H1 (cell line): ENCODE results near the gene STARD4. TPM values are rescaled to one million over a fixed set of nuclear protein-coding genes. Genes with fewer than 3 reads are reported as not detected.

ENCODE experiments used
- CTCF ChIA-PET: fragments of 300-600 bp; sonication (Branson Sonifier 250); formaldehyde crosslinking; loops from one replicate; lab custom pipeline; 2021; ENCODE audit not compliant: partially characterized antibody; lab: Charles Lee
- POLR2A ChIA-PET: fragments of 300-600 bp; sonication (Branson Sonifier 250); formaldehyde crosslinking; loops from one replicate; lab custom pipeline; 2021; ENCODE audit warnings: inconsistent platforms; ENCODE audit not compliant: partially characterized antibody; lab: Charles Lee
- DNase-seq, 2 experiments: peaks; one replicate each; pipeline versions ENCODE4 v3.0.0 to v3.0.0-alpha.2; 2010 to 2022; ENCODE audit warnings: low spot score in 2 of 2, low read depth in 1 of 2, mixed read lengths in 1 of 2
- FAIRE-seq: peaks from 2 replicates; lab custom pipeline; 2011; peaks lifted over from hg19 to GRCh38; lab: Jason Lieb, UNC
- H2AFZ ChIP-seq: 2 replicates; pipeline ENCODE4 v1.8.1; 2012; ENCODE audit warnings: low read length, inconsistent platforms
- H2AK5ac ChIP-seq: 2 replicates; pipeline ENCODE4 v1.6.1; 2013; ENCODE audit warnings: low read depth, low read length
- H2BK120ac ChIP-seq: replicated peaks from 2 replicates; pipeline ENCODE3; 2013; ENCODE audit warnings: low read depth, low read length, inconsistent platforms
- H2BK12ac ChIP-seq: 2 replicates; pipeline ENCODE4 v1.6.1; 2013; ENCODE audit warnings: low read depth, low read length
- H2BK15ac ChIP-seq: 2 replicates; pipeline ENCODE4 v1.6.1; 2013; ENCODE audit warnings: low read length
- H2BK20ac ChIP-seq: 2 replicates; pipeline ENCODE4 v1.6.1; 2013; ENCODE audit warnings: low read length
- H2BK5ac ChIP-seq: 2 replicates; pipeline ENCODE4 v1.6.1; 2013; ENCODE audit warnings: low read depth, low read length
- H3K14ac ChIP-seq: 2 replicates; pipeline ENCODE4 v1.6.1; 2013; ENCODE audit warnings: inconsistent platforms; ENCODE audit not compliant: insufficient read length
- H3K18ac ChIP-seq: 2 replicates; pipeline ENCODE4 v1.6.1; 2013; ENCODE audit warnings: low read length; ENCODE audit errors: extremely low read depth
- H3K23ac ChIP-seq: 2 replicates; pipeline ENCODE4 v1.6.1; 2013; ENCODE audit warnings: inconsistent platforms; ENCODE audit not compliant: insufficient read length
- H3K23me2 ChIP-seq: 2 replicates; pipeline ENCODE4 v1.6.1; 2013; ENCODE audit warnings: low read depth, low read length
- H3K27ac ChIP-seq: 2 replicates; pipeline ENCODE4 v1.6.1; 2011; ENCODE audit warnings: low read depth, low read length, inconsistent platforms
- H3K27me3 ChIP-seq, 4 experiments: replicated peaks in 1 of 4; 1 replicate in 1 of 4; 2 replicates in 3 of 4; pipeline versions ENCODE4 v1.6.1 to v1.8.1; 2011 to 2013; ENCODE audit warnings: low read length in 3 of 4, mild to moderate bottlenecking in 3 of 4, inconsistent platforms in 2 of 4, mixed read lengths in 2 of 4, moderate library complexity in 1 of 4; ENCODE audit not compliant: control insufficient read depth in 3 of 4, insufficient read depth in 3 of 4; ENCODE audit errors: extremely low read depth in 1 of 4
- H3K36me3 ChIP-seq, 4 experiments: 2 replicates each; pipeline versions ENCODE4 v1.6.1 to v1.8.1; 2011 to 2013; ENCODE audit warnings: mild to moderate bottlenecking in 4 of 4, low read length in 3 of 4, moderate library complexity in 2 of 4, control low read depth in 1 of 4, inconsistent platforms in 1 of 4; ENCODE audit not compliant: insufficient read depth in 4 of 4, control insufficient read depth in 2 of 4
- H3K4ac ChIP-seq: replicated peaks from 2 replicates; pipeline ENCODE3; 2013; ENCODE audit warnings: low read length, low read depth, mixed read lengths, inconsistent platforms; ENCODE audit not compliant: insufficient read length
- H3K4me1 ChIP-seq, 4 experiments: replicated peaks in 1 of 4; 1 replicate in 1 of 4; 2 replicates in 3 of 4; pipeline versions ENCODE4 v1.6.1 to v1.8.1; 2011 to 2013; ENCODE audit warnings: low read length in 3 of 4, inconsistent platforms in 2 of 4, mixed read lengths in 1 of 4; ENCODE audit not compliant: insufficient read depth in 4 of 4, control insufficient read depth in 3 of 4
- H3K4me2 ChIP-seq, 2 experiments: 2 replicates each; pipeline versions ENCODE4 v1.6.1 to v1.8.1; 2011 to 2013; ENCODE audit warnings: low read depth in 2 of 2, low read length in 2 of 2, control low read depth in 1 of 2, inconsistent platforms in 1 of 2, mild to moderate bottlenecking in 1 of 2; ENCODE audit not compliant: insufficient read depth in 1 of 2
- H3K4me3 ChIP-seq, 4 experiments: fragments of 200-600, 300-600 bp in 1 of 4; sonication (generic), shearing (Covaris generic), sonication (Bioruptor Twin) in 1 of 4; 2 replicates each; pipeline versions ENCODE4 v1.5.1 to v1.8.1; 2011 to 2016; ENCODE audit warnings: low read length in 4 of 4, low read depth in 3 of 4, control low read depth in 2 of 4, inconsistent platforms in 2 of 4, mild to moderate bottlenecking in 2 of 4, mixed read lengths in 1 of 4, moderate library complexity in 1 of 4; ENCODE audit not compliant: insufficient read depth in 2 of 4; ENCODE audit errors: extremely low read depth in 1 of 4
- H3K56ac ChIP-seq: replicated peaks from 2 replicates; pipeline ENCODE3; 2013; ENCODE audit warnings: low read depth, mild to moderate bottlenecking, mixed read lengths, low read length, inconsistent platforms; ENCODE audit not compliant: insufficient read length
- H3K79me1 ChIP-seq: 2 replicates; pipeline ENCODE4 v1.6.1; 2013; ENCODE audit warnings: low read depth, low read length, control low read depth
- H3K79me2 ChIP-seq, 2 experiments: 2 replicates each; pipeline versions ENCODE4 v1.6.1 to v1.8.1; 2012 to 2013; ENCODE audit warnings: low read length in 2 of 2, mild to moderate bottlenecking in 2 of 2, inconsistent platforms in 1 of 2; ENCODE audit not compliant: insufficient read depth in 2 of 2, control insufficient read depth in 1 of 2
- H3K9ac ChIP-seq, 4 experiments: replicated peaks in 1 of 4; 1 replicate in 1 of 4; 2 replicates in 3 of 4; pipeline versions ENCODE4 v1.6.1 to v1.8.1; 2011 to 2013; ENCODE audit warnings: low read depth in 3 of 4, low read length in 3 of 4, control low read depth in 2 of 4, mild to moderate bottlenecking in 2 of 4, moderate library complexity in 2 of 4, inconsistent platforms in 1 of 4; ENCODE audit errors: extremely low read depth in 1 of 4
- H3K9me3 ChIP-seq, 2 experiments: 2 replicates each; pipeline versions ENCODE4 v1.6.1 to v1.8.1; 2012 to 2013; ENCODE audit warnings: mild to moderate bottlenecking in 2 of 2, moderate library complexity in 2 of 2, control low read depth in 1 of 2, inconsistent platforms in 1 of 2, low read depth in 1 of 2, low read length in 1 of 2, mixed read lengths in 1 of 2; ENCODE audit not compliant: insufficient read depth in 2 of 2
- H4K20me1 ChIP-seq, 2 experiments: replicated peaks in 1 of 2; 2 replicates each; pipeline versions ENCODE3 to v1.8.1; 2011 to 2013; ENCODE audit warnings: inconsistent platforms in 2 of 2, low read length in 2 of 2, mild to moderate bottlenecking in 1 of 2; ENCODE audit not compliant: insufficient read depth in 2 of 2, control insufficient read depth in 1 of 2
- H4K5ac ChIP-seq: 2 replicates; pipeline ENCODE4 v1.6.1; 2013; ENCODE audit warnings: low read length, low read depth, mixed read lengths, inconsistent platforms; ENCODE audit not compliant: insufficient read length
- H4K8ac ChIP-seq: 2 replicates; pipeline ENCODE4 v1.8.0; 2013; ENCODE audit warnings: mild to moderate bottlenecking, moderate library complexity, low read length, inconsistent platforms; ENCODE audit not compliant: insufficient read depth; ENCODE audit errors: extremely low read depth
- H4K91ac ChIP-seq: replicated peaks from 2 replicates; pipeline ENCODE3; 2013; ENCODE audit warnings: low read length, mixed read lengths, inconsistent platforms; ENCODE audit not compliant: insufficient read length
- JUND ChIP-seq: IDR thresholded peaks from 2 replicates; pipeline ENCODE4 v1.6.1; 2011; ENCODE audit warnings: mild to moderate bottlenecking, improper control_type of control experiment, low read length
- MAFK ChIP-seq: IDR thresholded peaks from 2 replicates; pipeline ENCODE4 v1.6.1; 2012; ENCODE audit warnings: low read depth, mild to moderate bottlenecking, improper control_type of control experiment, low read length
- WGBS, 2 experiments: shearing (Covaris generic) in 1 of 2; methylation state at CpG; one replicate each; pipeline versions ENCODE4 v1.1.6 to v1.1.7; 2013 to 2015; ENCODE audit warnings: low lambda C conversion rate in 2 of 2, mixed read lengths in 2 of 2, inconsistent platforms in 1 of 2, low coverage in 1 of 2, missing lambda C conversion rate in 1 of 2; ENCODE audit not compliant: insufficient replicate concordance in 2 of 2, insufficient coverage in 1 of 2, insufficient read length in 1 of 2; ENCODE audit errors: extremely low coverage in 1 of 2, missing lambda C conversion rate in 1 of 2; 5-methylcytosine and 5-hydroxymethylcytosine counted together
- polyA plus RNA-seq, 7 experiments: library from polyadenylated mRNA; depleted of rRNA in 3 of 7; stranded (reverse) in 5 of 7; unstranded in 2 of 7; fragments of >200 nt in 5 of 7; fragments of 200-250 nt in 2 of 7; gene quantifications; 1 replicate in 5 of 7; 2 replicates in 1 of 7; 4 replicates in 1 of 7; pipeline versions ENCODE4 v1.2.1 to v1.2.3, GENCODE V29; 2011 to 2013; ENCODE audit warnings: missing spikeins in 2 of 7, mixed read lengths in 2 of 7
- total RNA-seq: library from RNA; stranded (reverse); fragmentation: NEBNext Ultra II Directional; extraction: Animal tissue kit (Norgen Biotek cat#: 25700); gene quantifications from 2 replicates; pipeline ENCODE4 v1.2.1, GENCODE V29; 2021

STARD4 gene
- total and polyA plus RNA-seq, 2 of the 8 experiments (the other 6 are each of a cell fraction or from before 2014, with no cell fraction given): 10.8 to 47.9 TPM

DNA sequence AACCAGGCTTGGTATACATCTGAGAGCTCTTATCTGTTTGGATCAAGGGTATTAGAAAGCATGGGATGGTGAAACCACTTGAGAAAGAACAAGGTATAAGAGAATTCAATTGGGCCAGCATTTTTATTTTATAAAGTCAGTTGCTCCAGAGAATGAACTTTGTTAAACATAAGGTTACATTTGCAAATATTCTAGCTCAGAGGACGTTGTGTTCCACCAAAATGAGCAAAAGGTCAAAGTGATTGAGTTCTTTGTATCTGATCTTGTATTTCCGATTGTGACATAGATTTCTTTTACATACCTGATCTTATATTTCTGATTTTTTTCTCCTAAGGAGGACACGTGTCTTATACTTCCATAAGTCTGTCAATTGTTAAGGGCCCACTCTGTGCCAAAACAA is 8.6 kb upstream of the STARD4 start:
- DNase-seq: no peak
- Histone ChIP-seq H3K36me3 (no peaks in the 10 kb centered on the region), H3K18ac (no peak overlapping the region), H3K27ac (no peak overlapping the region), H3K4ac (no peak overlapping the region), H4K5ac (no peak overlapping the region), H3K23ac (no peak overlapping the region), H3K4me3 (no peak overlapping the region), H2AFZ (no peak overlapping the region), H2AK5ac (no peak overlapping the region), H2BK12ac (no peak overlapping the region), H4K20me1 (no peaks in the 10 kb centered on the region), H3K79me1 (no peaks in the 10 kb centered on the region), H3K9ac (no peak overlapping the region), H4K8ac (no peak overlapping the region), H4K91ac (no peak overlapping the region), H2BK5ac (no peak overlapping the region), H3K9me3 (no peaks in the 10 kb centered on the region), H2BK20ac (no peak overlapping the region), H3K4me2 (no peak overlapping the region), H3K79me2 (no peaks in the 10 kb centered on the region), H3K27me3 (no peaks in the 10 kb centered on the region), H3K4me1 (no peaks in the 10 kb centered on the region), H3K23me2 (no peaks in the 10 kb centered on the region), H2BK15ac (no peak overlapping the region), H3K56ac (no peak overlapping the region), H2BK120ac (no peak overlapping the region), H3K14ac (no peak overlapping the region)
- 83% methylated on average over 3 of the region's 3 CpGs; no CpG with 5 or more reads in 1 of the 2 experiments for WGBS, 2 experiments
- ChIA-PET POLR2A (no interaction called here), CTCF (interaction anchor here (6.3 kb wide), 1 partner anchor 11 kb away, joined by 50 read pairs; no protein-coding TSS in a partner anchor)
- no peak for FAIRE-seq
- TF ChIP-seq MAFK: no peak
- no peak for TF ChIP-seq JUND
